Middle frontal gyrus (tissue), 1 donor: ENCODE data around the gene LSP1.

Source experiments
- DNase-seq: peaks from one replicate; pipeline ENCODE4 v3.0.0-alpha.2; 2015; ENCODE audit warnings: low spot score; ENCODE audit errors: extremely low spot score

The LSP1 gene

GRCh38 chr11:1824221-1825038, 28.5 kb upstream of the LSP1 start:
- no peak for DNase-seq

- DNase-seq = no peak
Measured at GRCh38 chr11:1825039-1825740, 27.7 kb upstream of the LSP1 start.

- no peak for DNase-seq
Measured at GRCh38 chr11:1825785-1826451, 27.0 kb upstream of the LSP1 start.

GRCh38 chr11:1826552-1827094, 26.3 kb upstream of the LSP1 start:
- DNase-seq = no peak

- peak; percentile 40 for DNase-seq
Measured at GRCh38 chr11:1827095-1827813, 25.6 kb upstream of the LSP1 start.

GRCh38 chr11:1827931-1828330, 25.0 kb upstream of the LSP1 start:
- no peak for DNase-seq

- DNase-seq = no peak
Measured at GRCh38 chr11:1828542-1828941, 24.3 kb upstream of the LSP1 start.

GRCh38 chr11:1829039-1829820, 23.7 kb upstream of the LSP1 start:
- DNase-seq = no peak

- no peak for DNase-seq
Measured at GRCh38 chr11:1830004-1830321, 22.9 kb upstream of the LSP1 start.

- no peak for DNase-seq
Measured at GRCh38 chr11:1830322-1831223, 22.3 kb upstream of the LSP1 start.

GRCh38 chr11:1831338-1832210, 21.3 kb upstream of the LSP1 start:
- no peak for DNase-seq

GRCh38 chr11:1832211-1832919, 20.5 kb upstream of the LSP1 start:
- no peak for DNase-seq

- no peak for DNase-seq
Measured at GRCh38 chr11:1832920-1833295, 20.0 kb upstream of the LSP1 start.

GRCh38 chr11:1834062-1834610, 18.7 kb upstream of the LSP1 start:
- no peak for DNase-seq

- DNase-seq = no peak
Measured at GRCh38 chr11:1834779-1835670, 17.9 kb upstream of the LSP1 start, which contains the start of gene SYT8. Gene SYT8, plus strand, starts transcription at chr11:1834990. Its CDS starts 116 bp downstream, at chr11:1835106.

GRCh38 chr11:1835671-1836010, 17.2 kb upstream of the LSP1 start:
- no peak for DNase-seq
